Measurements from ENCODE around the gene HECW1. TPM values are rescaled to one million over a fixed set of nuclear protein-coding genes. Genes with fewer than 3 reads are reported as not detected.

Gene HECW1
- total RNA-seq, 4 donors from 2014 or later, result 1.2 to 3.9 (median 2.0) TPM

GRCh38 chr7:43492896-43493295, 380.4 kb downstream of the HECW1 start:
- no peak for ATAC-seq
- intact Hi-C loops (cut with DNase I; ENCODE audit: low total_unique reads) (no loop called here), in situ Hi-C loops (cut with MboI; ENCODE audit: low sequenced_read_pairs in 4 of 4) (no loop called here)
- Histone ChIP-seq H3K4me1 (no peaks in the 10 kb centered on the region), H3K27me3 (no peaks in the 10 kb centered on the region), H3K36me3 (no peaks in the 10 kb centered on the region), H3K9me3 (no peaks in the 10 kb centered on the region), H3K4me3 (no peak overlapping the region), H3K27ac (no peak overlapping the region)
- no peak for DNase-seq
- TF ChIP-seq CTCF (IDR thresholded peaks at IDR 0.05 in 4 of 5, conservative IDR thresholded peaks at IDR 0.05 in 1 of 5) (no peak), POLR2A (IDR thresholded peaks at IDR 0.05) (no peak)

- no peak for ATAC-seq
- Histone ChIP-seq H3K27me3 (no peaks in the 10 kb centered on the region), H3K9me3 (no peaks in the 10 kb centered on the region), H3K4me1 (no peaks in the 10 kb centered on the region), H3K27ac (no peak overlapping the region), H3K36me3 (no peaks in the 10 kb centered on the region), H3K4me3 (no peak overlapping the region)
- DNase-seq, result no peak
- intact Hi-C loops (cut with DNase I; ENCODE audit: low total_unique reads) (no loop called here), in situ Hi-C loops (cut with MboI; ENCODE audit: low sequenced_read_pairs in 4 of 4) (no loop called here)
- TF ChIP-seq CTCF (IDR thresholded peaks at IDR 0.05 in 4 of 5, conservative IDR thresholded peaks at IDR 0.05 in 1 of 5) (no peak), POLR2A (IDR thresholded peaks at IDR 0.05) (no peak)
Measured at GRCh38 chr7:43495572-43495971, 383.1 kb downstream of the HECW1 start.

- intact Hi-C loops (cut with DNase I; ENCODE audit: low total_unique reads), result no loop called here
- ATAC-seq, result no peak
- in situ Hi-C loops (cut with MboI; ENCODE audit: low sequenced_read_pairs in 4 of 4), result no loop called here
- Histone ChIP-seq H3K9me3 (no peaks in the 10 kb centered on the region), H3K4me1 (no peaks in the 10 kb centered on the region), H3K27me3 (no peaks in the 10 kb centered on the region), H3K27ac (no peak overlapping the region), H3K4me3 (no peak overlapping the region), H3K36me3 (no peaks in the 10 kb centered on the region)
- no peak for TF ChIP-seq CTCF (IDR thresholded peaks at IDR 0.05 in 4 of 5, conservative IDR thresholded peaks at IDR 0.05 in 1 of 5)
- no peak for TF ChIP-seq POLR2A (IDR thresholded peaks at IDR 0.05)
- no peak for DNase-seq
Measured at GRCh38 chr7:43496596-43496995, 384.1 kb downstream of the HECW1 start.

- no peaks in the 10 kb centered on the region for H3K4me1 ChIP-seq
Measured at GRCh38 chr7:43501870-43502269, 389.4 kb downstream of the HECW1 start.

More at GRCh38 chr7:43501870-43502269, 389.4 kb downstream of the HECW1 start:
- H3K36me3 ChIP-seq, result no peaks in the 10 kb centered on the region
- no peaks in the 10 kb centered on the region for H3K9me3 ChIP-seq
- intact Hi-C loops (cut with DNase I; ENCODE audit: low total_unique reads) (no loop called here), in situ Hi-C loops (cut with MboI; ENCODE audit: low sequenced_read_pairs in 4 of 4) (no loop called here)
- H3K27me3 ChIP-seq, result no peaks in the 10 kb centered on the region
- TF ChIP-seq CTCF (IDR thresholded peaks at IDR 0.05 in 4 of 5, conservative IDR thresholded peaks at IDR 0.05 in 1 of 5) (no peak), POLR2A (IDR thresholded peaks at IDR 0.05) (no peak)
- DNase-seq (no peak), ATAC-seq (no peak)
- no peak overlapping the region for H3K27ac ChIP-seq
- no peak overlapping the region for H3K4me3 ChIP-seq
